IMR-90 (cell line): Measurements from ENCODE around the gene ZNF586. TPM values are rescaled to one million over a fixed set of nuclear protein-coding genes. Genes with fewer than 3 reads are reported as not detected.

Source experiments
- ATAC-seq: fragments of 200-7000 bp; cut with Tn5 transposase; 2 replicates; pipeline ENCODE4 v1.9.1; 2020; ENCODE audit warnings: low read depth, mild to moderate bottlenecking, moderate library complexity
- BruUV-seq: library from RNA; stranded (reverse); fragments of 400-500 nt; replicated peaks from 2 replicates; lab custom pipeline; 2021; lab: Mats Ljungman, UMichigan
- CTCF ChIA-PET: fragments of 300-600 bp; formaldehyde crosslinking; extraction: SDS; loops from one replicate; lab custom pipeline; 2021; ENCODE audit warnings: antibody characterized with exemption; lab: Yijun Ruan, JAX
- POLR2A ChIA-PET: fragments of 300-600 bp; sonication (Branson Sonifier 250); formaldehyde crosslinking; loops from one replicate; lab custom pipeline; 2022; ENCODE audit warnings: antibody characterized with exemption; ENCODE audit not compliant: unreplicated experiment; lab: Charles Lee
- DNase-seq: peaks from one replicate; pipeline ENCODE4 v3.0.0; 2013
- H2AFZ ChIP-seq: replicated peaks from 2 replicates; pipeline ENCODE3; 2013; ENCODE audit warnings: low read length, mild to moderate bottlenecking; ENCODE audit not compliant: poor library complexity
- H2AK5ac ChIP-seq: 2 replicates; pipeline ENCODE4 v1.6.1; 2013; ENCODE audit warnings: low read depth, low read length, inconsistent platforms
- H2AK9ac ChIP-seq: replicated peaks from 2 replicates; pipeline ENCODE3; 2013; ENCODE audit warnings: mild to moderate bottlenecking, low read depth, low read length, moderate library complexity; ENCODE audit not compliant: poor library complexity
- H2BK120ac ChIP-seq: 2 replicates; pipeline ENCODE4 v1.6.1; 2013; ENCODE audit warnings: low read depth, low read length, inconsistent platforms
- H2BK15ac ChIP-seq: 3 replicates; pipeline ENCODE4 v1.6.1; 2013; ENCODE audit warnings: low read depth, low read length, inconsistent platforms
- H2BK20ac ChIP-seq: 2 replicates; pipeline ENCODE4 v1.6.1; 2013; ENCODE audit warnings: low read depth, mild to moderate bottlenecking, inconsistent platforms, low read length, moderate library complexity
- H2BK5ac ChIP-seq: 2 replicates; pipeline ENCODE4 v1.6.1; 2013; ENCODE audit warnings: mild to moderate bottlenecking, low read depth, low read length, inconsistent platforms; ENCODE audit not compliant: poor library complexity, severe bottlenecking
- H3K14ac ChIP-seq: replicated peaks from 2 replicates; pipeline ENCODE4 v1.6.1; 2013; ENCODE audit warnings: low read depth, low read length, inconsistent platforms
- H3K18ac ChIP-seq: 2 replicates; pipeline ENCODE4 v1.6.1; 2013; ENCODE audit warnings: low read depth, low read length, control low read depth
- H3K23ac ChIP-seq: 2 replicates; pipeline ENCODE4 v1.6.1; 2013; ENCODE audit warnings: low read depth, low read length, inconsistent platforms
- H3K27ac ChIP-seq: 2 replicates; pipeline ENCODE4 v1.5.1; 2013; ENCODE audit warnings: mild to moderate bottlenecking, control low read depth, low read length; ENCODE audit not compliant: insufficient read depth
- H3K27me3 ChIP-seq: 2 replicates; pipeline ENCODE4 v1.6.1; 2013; ENCODE audit warnings: low read length; ENCODE audit not compliant: control insufficient read depth, insufficient read depth
- H3K36me3 ChIP-seq: 2 replicates; pipeline ENCODE4 v1.6.1; 2013; ENCODE audit warnings: low read length, mixed read lengths; ENCODE audit not compliant: control insufficient read depth, insufficient read depth
- H3K4ac ChIP-seq: 2 replicates; pipeline ENCODE4 v1.6.1; 2013; ENCODE audit warnings: low read depth, low read length, inconsistent platforms
- H3K4me1 ChIP-seq: 2 replicates; pipeline ENCODE4 v1.6.1; 2013; ENCODE audit warnings: low read length, mixed read lengths; ENCODE audit not compliant: control insufficient read depth, insufficient read depth
- H3K4me2 ChIP-seq: 2 replicates; pipeline ENCODE4 v1.6.1; 2013; ENCODE audit warnings: low read depth, mild to moderate bottlenecking, control low read depth, low read length, moderate library complexity
- H3K4me3 ChIP-seq: 2 replicates; pipeline ENCODE4 v1.5.1; 2013; ENCODE audit warnings: low read depth, mild to moderate bottlenecking, control low read depth, low read length, moderate library complexity; ENCODE audit not compliant: insufficient read depth
- H3K56ac ChIP-seq: 2 replicates; pipeline ENCODE4 v1.6.1; 2013; ENCODE audit warnings: low read length, inconsistent platforms; ENCODE audit not compliant: insufficient read depth; ENCODE audit errors: extremely low read depth
- H3K79me1 ChIP-seq, 2 experiments: 2 replicates each; pipeline ENCODE4 v1.6.1; 2013; ENCODE audit warnings: low read length in 2 of 2, inconsistent platforms in 1 of 2, low read depth in 1 of 2
- H3K9ac ChIP-seq: 2 replicates; pipeline ENCODE4 v1.6.1; 2013; ENCODE audit warnings: low read depth, low read length, control low read depth
- H3K9me1 ChIP-seq: 2 replicates; pipeline ENCODE4 v1.6.1; 2013; ENCODE audit warnings: low read length, inconsistent platforms; ENCODE audit not compliant: insufficient read depth
- H3K9me3 ChIP-seq: 2 replicates; pipeline ENCODE4 v1.6.1; 2013; ENCODE audit warnings: low read length; ENCODE audit not compliant: control insufficient read depth, insufficient read depth
- H4K20me1 ChIP-seq: 2 replicates; pipeline ENCODE4 v1.6.1; 2013; ENCODE audit warnings: low read length, inconsistent platforms; ENCODE audit not compliant: insufficient read depth
- H4K5ac ChIP-seq: 2 replicates; pipeline ENCODE4 v1.6.1; 2013; ENCODE audit warnings: mild to moderate bottlenecking, low read depth, low read length, control low read depth
- H4K8ac ChIP-seq, 2 experiments: 2 replicates each; pipeline ENCODE4 v1.6.1; 2013; ENCODE audit warnings: low read depth in 2 of 2, low read length in 2 of 2, control low read depth in 1 of 2, inconsistent platforms in 1 of 2
- H4K91ac ChIP-seq: 2 replicates; pipeline ENCODE4 v1.6.1; 2013; ENCODE audit warnings: low read depth, low read length, inconsistent platforms; ENCODE audit not compliant: insufficient read depth
- BHLHE40 ChIP-seq: fragments of 150-350 bp; IDR thresholded peaks from 2 replicates; pipeline ENCODE4 v1.6.1; 2016; ENCODE audit warnings: mild to moderate bottlenecking, low read depth, low read length
- CEBPB ChIP-seq: IDR thresholded peaks from 2 replicates; pipeline ENCODE4 v1.6.1; 2012; ENCODE audit warnings: low read depth, low read length, improper control_type of control experiment
- CHD1 ChIP-seq: IDR thresholded peaks from 2 replicates; pipeline ENCODE4 v1.6.1; 2012; ENCODE audit warnings: low read depth, low read length, improper control_type of control experiment
- FOS ChIP-seq: fragments of 150-350 bp; IDR thresholded peaks from 2 replicates; pipeline ENCODE4 v1.6.1; 2016; ENCODE audit warnings: low read depth, low read length
- MAFK ChIP-seq: IDR thresholded peaks from 2 replicates; pipeline ENCODE4 v1.6.1; 2012; ENCODE audit warnings: low read depth, low read length, improper control_type of control experiment
- MAZ ChIP-seq: IDR thresholded peaks from 2 replicates; pipeline ENCODE4 v1.6.1; 2012; ENCODE audit warnings: low read depth, mild to moderate bottlenecking, low read length, improper control_type of control experiment, moderate library complexity, borderline replicate concordance
- MXI1 ChIP-seq: IDR thresholded peaks from 2 replicates; pipeline ENCODE4 v1.6.1; 2012; ENCODE audit warnings: low read depth, mild to moderate bottlenecking, low read length, moderate library complexity, borderline replicate concordance
- NFE2L2 ChIP-seq: fragments of 150-350 bp; IDR thresholded peaks from 2 replicates; pipeline ENCODE4 v1.6.1; 2016; ENCODE audit warnings: low read depth, mild to moderate bottlenecking, low read length
- POLR2A ChIP-seq: IDR thresholded peaks from 2 replicates; pipeline ENCODE4 v1.6.1; 2012; ENCODE audit warnings: mild to moderate bottlenecking, low read depth, low read length
- RAD21 ChIP-seq: IDR thresholded peaks from 2 replicates; pipeline ENCODE4 v1.6.1; 2012; ENCODE audit warnings: low read length, improper control_type of control experiment
- RCOR1 ChIP-seq: IDR thresholded peaks from 2 replicates; pipeline ENCODE4 v1.6.1; 2012; ENCODE audit warnings: mild to moderate bottlenecking, low read length, improper control_type of control experiment; ENCODE audit not compliant: insufficient replicate concordance
- SMC3 ChIP-seq: fragments of 150-350 bp; IDR thresholded peaks from 2 replicates; pipeline ENCODE4 v1.6.1; 2016; ENCODE audit warnings: low read depth, mild to moderate bottlenecking, antibody characterized with exemption, low read length, moderate library complexity
- WGBS, 2 experiments: methylation state at CpG; one replicate each; pipeline versions ENCODE4 v1.1.5 to v1.1.7; 2013; ENCODE audit warnings: missing lambda C conversion rate in 2 of 2; ENCODE audit not compliant: insufficient read length in 1 of 2; ENCODE audit errors: extremely low coverage in 2 of 2; 5-methylcytosine and 5-hydroxymethylcytosine counted together
- dilution Hi-C: fragments of 300-500 bp; cut with HindIII; formaldehyde crosslinking; loops from one replicate; pipeline ENCODE4 v1.14.3; 2018; ENCODE audit warnings: low sequenced_read_pairs; ENCODE audit not compliant: unreplicated experiment
- in situ Hi-C: fragments of 300-500 bp; cut with MboI; formaldehyde crosslinking; loops from 3 replicates; pipeline ENCODE4 v1.14.3; 2019; ENCODE audit warnings: low sequenced_read_pairs, inconsistent platforms, mixed read lengths
- intact Hi-C: fragments of 100-400 bp; cut with micrococcal nuclease; formaldehyde crosslinking; loops from 2 replicates; pipeline ENCODE4 v1.10.0; 2022
- polyA plus RNA-seq, 3 experiments: library from polyadenylated mRNA; depleted of rRNA; stranded (reverse); fragments of >200 nt; gene quantifications; 2 replicates each; pipeline ENCODE4 v1.2.3, GENCODE V29; 2012; ENCODE audit warnings: low replicate concordance in 1 of 3
- total RNA-seq: library from RNA; depleted of rRNA; stranded (reverse); fragments of >200 nt; gene quantifications from 2 replicates; pipeline ENCODE4 v1.2.3, GENCODE V29; 2012
- TF ChIP-seq, protein P1 (sequence below): conservative IDR thresholded peaks from 2 replicates; pipeline ENCODE4 v1.5.1; 2012; ENCODE audit warnings: mild to moderate bottlenecking, low read depth, low read length, improper control_type of control experiment
- TF ChIP-seq, protein P2 (sequence below): fragments of 150-350 bp; IDR thresholded peaks from 2 replicates; pipeline ENCODE4 v1.6.1; 2017; ENCODE audit warnings: mild to moderate bottlenecking, antibody characterized with exemption, low read length, low read depth

Gene ZNF586
- total and polyA plus RNA-seq, 2 of the 4 experiments (the other 2 are of a cell fraction): 5.6 to 18.6 TPM

DNA sequence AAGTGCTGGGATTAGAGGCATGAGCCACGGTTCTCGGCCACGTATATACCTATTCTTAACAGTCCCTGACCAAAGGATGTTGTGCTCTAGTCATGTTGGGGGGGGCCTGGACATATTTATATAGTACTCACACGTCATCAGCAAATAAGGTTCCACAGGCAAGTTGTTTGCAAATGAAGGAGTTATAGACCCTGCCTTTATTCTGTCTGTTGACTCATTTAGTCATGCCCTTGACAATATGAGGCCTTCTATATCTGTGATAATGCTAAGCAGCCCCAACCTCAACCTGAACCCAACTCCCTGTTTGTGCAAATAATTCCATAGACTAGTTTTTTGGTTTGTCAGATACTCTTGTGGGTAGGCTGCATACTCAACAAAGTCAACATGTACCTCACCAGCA, 8.9 kb downstream of the ZNF586 start:
- Histone ChIP-seq H3K27ac (no peak overlapping the region), H2BK120ac (no peak overlapping the region), H3K14ac (no peak overlapping the region), H2BK5ac (no peak overlapping the region), H4K91ac (no peak overlapping the region), H3K9ac (no peak overlapping the region), H2AK5ac (no peak overlapping the region), H2AFZ (no peak overlapping the region), H3K4me3 (no peak overlapping the region), H3K9me1 (no peaks in the 10 kb centered on the region), H3K36me3 (peaks cover 63% of the 10 kb centered on the region), H3K4ac (no peak overlapping the region), H3K27me3 (no peaks in the 10 kb centered on the region), H4K8ac (no peak overlapping the region), H3K18ac (no peak overlapping the region), H3K23ac (no peak overlapping the region), H3K4me1 (no peaks in the 10 kb centered on the region), H3K79me1 (peaks cover 34 to 53% of the 10 kb centered on the region in 2 experiments), H2BK15ac (no peak overlapping the region), H2BK20ac (no peak overlapping the region), H3K9me3 (peaks cover 56% of the 10 kb centered on the region), H3K4me2 (no peak overlapping the region), H4K20me1 (peaks cover 13% of the 10 kb centered on the region; the same call in 1 of the 2 replicates), H4K5ac (no peak overlapping the region), H2AK9ac (no peak overlapping the region), H3K56ac (no peak overlapping the region)
- no CpG with 5 or more reads among the region's 4 CpGs for WGBS, 2 experiments
- ATAC-seq (no peak), DNase-seq (no peak)
- in situ Hi-C loops: no loop called here
- intact Hi-C loops: no loop called here
- no TSS peak for BruUV-seq
- POLR2A ChIA-PET: no interaction called here
- TF ChIP-seq BHLHE40 (no peak), RCOR1 (no peak), FOS (no peak), MAZ (no peak), NFE2L2 (no peak), CHD1 (no peak), CEBPB (no peak), RAD21 (no peak), MAFK (no peak), MXI1 (no peak), POLR2A (no peak), SMC3 (no peak)
- TF ChIP-seq, protein P1, sequence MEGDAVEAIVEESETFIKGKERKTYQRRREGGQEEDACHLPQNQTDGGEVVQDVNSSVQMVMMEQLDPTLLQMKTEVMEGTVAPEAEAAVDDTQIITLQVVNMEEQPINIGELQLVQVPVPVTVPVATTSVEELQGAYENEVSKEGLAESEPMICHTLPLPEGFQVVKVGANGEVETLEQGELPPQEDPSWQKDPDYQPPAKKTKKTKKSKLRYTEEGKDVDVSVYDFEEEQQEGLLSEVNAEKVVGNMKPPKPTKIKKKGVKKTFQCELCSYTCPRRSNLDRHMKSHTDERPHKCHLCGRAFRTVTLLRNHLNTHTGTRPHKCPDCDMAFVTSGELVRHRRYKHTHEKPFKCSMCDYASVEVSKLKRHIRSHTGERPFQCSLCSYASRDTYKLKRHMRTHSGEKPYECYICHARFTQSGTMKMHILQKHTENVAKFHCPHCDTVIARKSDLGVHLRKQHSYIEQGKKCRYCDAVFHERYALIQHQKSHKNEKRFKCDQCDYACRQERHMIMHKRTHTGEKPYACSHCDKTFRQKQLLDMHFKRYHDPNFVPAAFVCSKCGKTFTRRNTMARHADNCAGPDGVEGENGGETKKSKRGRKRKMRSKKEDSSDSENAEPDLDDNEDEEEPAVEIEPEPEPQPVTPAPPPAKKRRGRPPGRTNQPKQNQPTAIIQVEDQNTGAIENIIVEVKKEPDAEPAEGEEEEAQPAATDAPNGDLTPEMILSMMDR: no peak
- TF ChIP-seq, protein P2, sequence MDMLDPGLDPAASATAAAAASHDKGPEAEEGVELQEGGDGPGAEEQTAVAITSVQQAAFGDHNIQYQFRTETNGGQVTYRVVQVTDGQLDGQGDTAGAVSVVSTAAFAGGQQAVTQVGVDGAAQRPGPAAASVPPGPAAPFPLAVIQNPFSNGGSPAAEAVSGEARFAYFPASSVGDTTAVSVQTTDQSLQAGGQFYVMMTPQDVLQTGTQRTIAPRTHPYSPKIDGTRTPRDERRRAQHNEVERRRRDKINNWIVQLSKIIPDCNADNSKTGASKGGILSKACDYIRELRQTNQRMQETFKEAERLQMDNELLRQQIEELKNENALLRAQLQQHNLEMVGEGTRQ: no peak
- CTCF ChIA-PET: no interaction called here
- dilution Hi-C loops: no loop called here
